ENCODE data around the gene DDX17.

DNA sequence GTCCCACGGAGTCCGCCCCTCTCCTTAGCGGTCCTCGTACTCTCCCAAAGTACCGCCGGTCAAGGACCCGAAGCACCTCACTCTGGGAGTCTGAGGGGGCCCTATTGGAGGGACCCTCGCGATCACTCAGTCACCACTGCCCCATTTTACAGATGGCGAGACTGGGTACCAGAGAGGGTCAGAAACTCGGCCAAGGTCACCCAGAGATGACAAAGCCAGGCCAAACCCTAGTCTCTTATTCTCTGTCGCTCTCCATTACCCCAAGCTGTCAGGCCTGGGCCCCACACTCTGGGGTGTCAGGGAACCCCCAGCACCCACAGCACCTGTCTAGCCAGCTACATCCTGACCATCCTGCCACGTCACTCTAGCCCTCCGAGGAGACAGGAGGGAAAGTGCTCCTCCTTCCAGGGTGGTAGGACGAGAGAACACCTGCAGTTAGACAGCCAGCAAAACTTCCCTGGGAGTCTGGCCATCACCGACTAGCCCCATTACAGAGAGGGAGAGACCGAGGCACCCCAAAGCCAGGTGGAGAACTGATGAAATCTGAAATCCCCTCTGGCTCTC is 49.8 kb downstream of the DDX17 start:
- TF ChIP-seq CTCF (conservative IDR thresholded peaks at IDR 0.05) (no peak), ZFX (IDR thresholded peaks at IDR 0.05) (no peak)
